ENCODE measurements around the gene BBS7.

GRCh38 chr4:121824171-121824527 lies 46.1 kb downstream of the BBS7 start:
- TF ChIP-seq CTCF (IDR thresholded peaks at IDR 0.05) (no peak), POLR2A (IDR thresholded peaks at IDR 0.05) (no peak)

Data from testis (tissue), 2 donors.